Thyroid gland (tissue), 4 donors: ENCODE results near the gene CMTM1. TPM values are rescaled to one million over a fixed set of nuclear protein-coding genes. Genes with fewer than 3 reads are reported as not detected.
A peak's percentile ranks its signal among the peaks of the same experiment; 100 is the strongest.
"Not testable (repeated sequence)": the region's sequence is repeated elsewhere in the genome, so short reads cannot be mapped to it uniquely, and the experiment has no call there.

ENCODE experiments used
- DNase-seq, 2 donors: peaks; one replicate each; pipeline ENCODE4 v3.0.0-alpha.2; 2019
- H3K27ac ChIP-seq, 3 donors: fragments of 200-600 bp; sonication (generic); 1 replicate in 2 of 3; 2 replicates in 1 of 3; pipeline ENCODE4 v1.5.1; 2016 to 2019; ENCODE audit warnings: mild to moderate bottlenecking in 1 of 3, moderate library complexity in 1 of 3
- H3K27me3 ChIP-seq: fragments of 200-600 bp; sonication (generic); one replicate; pipeline ENCODE4 v1.5.1; 2019
- H3K36me3 ChIP-seq, 2 donors: fragments of 200-600 bp; sonication (generic); one replicate each; pipeline ENCODE4 v1.5.1; 2016 to 2019
- H3K4me1 ChIP-seq, 2 donors: fragments of 200-600 bp; sonication (generic); one replicate each; pipeline ENCODE4 v1.5.1; 2017 to 2019
- H3K4me3 ChIP-seq, 3 donors: fragments of 200-600 bp; sonication (generic); replicated peaks in 1 of 3; 1 replicate in 2 of 3; 2 replicates in 1 of 3; pipeline ENCODE4 v1.5.1; 2016; ENCODE audit warnings: mild to moderate bottlenecking in 1 of 3
- H3K9me3 ChIP-seq: fragments of 200-600 bp; sonication (generic); one replicate; pipeline ENCODE4 v1.5.1; 2017
- CTCF ChIP-seq, 6 experiments: fragments of 200-600 bp in 3 of 6; fragments of 450-650 bp in 3 of 6; sonication (generic) in 3 of 6; IDR thresholded peaks; one replicate each; pipeline ENCODE4 v1.5.1; 2016 to 2019; ENCODE audit warnings: antibody characterized with exemption in 6 of 6, mild to moderate bottlenecking in 2 of 6, inconsistent platforms in 1 of 6, moderate library complexity in 1 of 6
- POLR2A ChIP-seq, 2 donors: fragments of 450-650 bp; IDR thresholded peaks; one replicate each; pipeline ENCODE4 v1.6.1; 2017; ENCODE audit warnings: antibody characterized with exemption in 2 of 2, mild to moderate bottlenecking in 2 of 2, moderate library complexity in 1 of 2
- WGBS, 2 donors: methylation state at CpG; one replicate each; pipeline ENCODE4 v1.1.5; 2017; 5-methylcytosine and 5-hydroxymethylcytosine counted together
- intact Hi-C: fragments of 100-400 bp; cut with DNase I; formaldehyde crosslinking; loops from one replicate; pipeline ENCODE4 v1.15.1; 2023
- total RNA-seq, 4 donors: library from RNA; depleted of rRNA; stranded (reverse); fragments of >200 nt; gene quantifications; one replicate each; pipeline ENCODE4 v1.2.3, GENCODE V29; 2016

The CMTM1 gene
- total RNA-seq, 4 donors from 2014 or later: 3.8 TPM; not detected in 3

- no peak for TF ChIP-seq POLR2A (IDR thresholded peaks at IDR 0.05)
- peak; percentile 79 to 91 (median 88) for TF ChIP-seq CTCF (IDR thresholded peaks at IDR 0.05)
- peak overlapping the region in 2 of 3 donors; percentile 28 to 37 for H3K27ac ChIP-seq
- H3K9me3 ChIP-seq: no peaks in the 10 kb centered on the region
- H3K36me3 ChIP-seq: peaks cover 13 to 14% of the 10 kb centered on the region in 2 donors
- H3K4me3 ChIP-seq: no peak overlapping the region
- peaks cover 13 to 29% of the 10 kb centered on the region in 2 donors for H3K4me1 ChIP-seq
- intact Hi-C loops: loop anchor here (5.0 kb wide), 1 partner anchor 259 kb away; no protein-coding TSS in a partner anchor
- H3K27me3 ChIP-seq: no peaks in the 10 kb centered on the region
- 44 to 65% methylated on average over 9 to 15 of the region's 17 CpGs for WGBS, 2 donors
- peak; percentile 95 to 96 for DNase-seq
These were observed 42.3 kb downstream of the CMTM1 start for GRCh38 chr16:66608241-66609138.

GRCh38 chr16:66609139-66609510 is 42.9 kb downstream of the CMTM1 start:
- H3K9me3 ChIP-seq: no peaks in the 10 kb centered on the region
- intact Hi-C loops: loop anchor here (5.0 kb wide), 1 partner anchor 258 kb away; no protein-coding TSS in a partner anchor
- DNase-seq: no peak
- peaks cover 10 to 24% of the 10 kb centered on the region in 2 donors for H3K4me1 ChIP-seq
- no peak for TF ChIP-seq POLR2A (IDR thresholded peaks at IDR 0.05)
- no peak for TF ChIP-seq CTCF (IDR thresholded peaks at IDR 0.05)
- WGBS, 2 donors: 84 to 90% methylated on average over 7 to 9 of the region's 12 CpGs
- no peak overlapping the region for H3K4me3 ChIP-seq
- no peaks in the 10 kb centered on the region for H3K27me3 ChIP-seq
- peak overlapping the region in 2 of 3 donors; percentile 28 to 37 for H3K27ac ChIP-seq
- H3K36me3 ChIP-seq: peaks cover 14 to 19% of the 10 kb centered on the region in 2 donors

- no peak for DNase-seq
- H3K27ac ChIP-seq: no peak overlapping the region
- peaks cover 9 to 24% of the 10 kb centered on the region in 2 donors for H3K4me1 ChIP-seq
- H3K9me3 ChIP-seq: no peaks in the 10 kb centered on the region
- 89% methylated on average over 13 to 14 of the region's 14 CpGs for WGBS, 2 donors
- TF ChIP-seq CTCF (IDR thresholded peaks at IDR 0.05) (no peak), POLR2A (IDR thresholded peaks at IDR 0.05) (no peak)
- H3K27me3 ChIP-seq: no peaks in the 10 kb centered on the region
- intact Hi-C loops: no loop called here
- H3K36me3 ChIP-seq: peaks cover 14 to 21% of the 10 kb centered on the region in 2 donors
- H3K4me3 ChIP-seq: no peak overlapping the region
These were observed 44.0 kb downstream of the CMTM1 start for GRCh38 chr16:66610111-66610820.

- Histone ChIP-seq H3K4me1 (peaks cover 4 to 19% of the 10 kb centered on the region in 2 donors), H3K36me3 (peaks cover 14 to 21% of the 10 kb centered on the region in 2 donors)
- H3K27me3 ChIP-seq, H3K27ac ChIP-seq, H3K4me3 ChIP-seq, intact Hi-C loops, H3K9me3 ChIP-seq, DNase-seq: not testable (repeated sequence)
- WGBS, 2 donors: 95 to 97% methylated on average over 8 of the region's 8 CpGs
These were observed 45.7 kb downstream of the CMTM1 start for GRCh38 chr16:66611911-66612310.

- no peaks in the 10 kb centered on the region for H3K9me3 ChIP-seq
- no peak for DNase-seq
- no peak overlapping the region for H3K27ac ChIP-seq
- H3K36me3 ChIP-seq: peaks cover 14 to 21% of the 10 kb centered on the region in 2 donors
- TF ChIP-seq CTCF (IDR thresholded peaks at IDR 0.05): no peak
- no peak for TF ChIP-seq POLR2A (IDR thresholded peaks at IDR 0.05)
- peaks cover 4 to 24% of the 10 kb centered on the region in 2 donors for H3K4me1 ChIP-seq
- WGBS, 2 donors: 88 to 92% methylated on average over 14 of the region's 14 CpGs
- no peaks in the 10 kb centered on the region for H3K27me3 ChIP-seq
- no peak overlapping the region for H3K4me3 ChIP-seq
- intact Hi-C loops: no loop called here
These were observed 46.2 kb downstream of the CMTM1 start for GRCh38 chr16:66612422-66612821.
